GM18907 (cell line): Measurements from ENCODE around the gene PLCL1.
A peak's percentile ranks its signal among the peaks of the same experiment; 100 is the strongest.
"Not testable (repeated sequence)": the region's sequence is repeated elsewhere in the genome, so short reads cannot be mapped to it uniquely, and the experiment has no call there.

Experiments
- ATAC-seq: cut with Tn5 transposase; IDR thresholded peaks from one replicate; pipeline ENCODE4 v1.9.1; 2021; ENCODE audit warnings: mild to moderate bottlenecking, moderate library complexity; ENCODE audit not compliant: unreplicated experiment

Gene PLCL1

DNA sequence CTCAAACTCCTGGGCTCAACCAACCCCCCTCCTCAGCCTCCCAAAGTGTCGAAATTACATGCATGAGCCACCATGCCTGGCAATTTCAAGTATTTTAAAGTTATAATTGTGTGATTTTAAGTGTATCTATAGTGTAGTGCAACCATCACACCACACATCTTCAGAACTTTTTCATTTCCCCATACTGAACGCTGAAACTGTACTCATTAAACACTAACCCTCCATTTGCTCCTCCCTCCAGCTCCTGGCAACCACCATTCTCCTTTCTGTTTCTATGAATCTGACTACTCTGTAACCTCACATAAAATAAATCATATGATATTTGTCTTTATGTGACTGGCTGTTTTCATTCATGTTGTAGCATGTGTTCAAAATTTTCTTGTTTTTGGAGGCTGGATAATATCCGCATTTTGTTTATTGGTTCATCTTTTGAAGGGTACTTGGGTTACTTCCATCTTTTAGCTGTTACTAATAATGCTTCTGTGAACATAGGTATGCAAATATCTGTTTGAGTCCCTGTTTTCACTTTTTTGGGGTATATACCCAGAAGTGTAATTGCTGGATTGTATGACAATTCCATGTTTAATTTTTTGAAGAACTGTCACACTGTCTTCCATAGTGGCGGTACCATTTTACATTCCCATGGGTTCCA is 188.2 kb downstream of the PLCL1 start:
- ATAC-seq, result peak; percentile 81

DNA sequence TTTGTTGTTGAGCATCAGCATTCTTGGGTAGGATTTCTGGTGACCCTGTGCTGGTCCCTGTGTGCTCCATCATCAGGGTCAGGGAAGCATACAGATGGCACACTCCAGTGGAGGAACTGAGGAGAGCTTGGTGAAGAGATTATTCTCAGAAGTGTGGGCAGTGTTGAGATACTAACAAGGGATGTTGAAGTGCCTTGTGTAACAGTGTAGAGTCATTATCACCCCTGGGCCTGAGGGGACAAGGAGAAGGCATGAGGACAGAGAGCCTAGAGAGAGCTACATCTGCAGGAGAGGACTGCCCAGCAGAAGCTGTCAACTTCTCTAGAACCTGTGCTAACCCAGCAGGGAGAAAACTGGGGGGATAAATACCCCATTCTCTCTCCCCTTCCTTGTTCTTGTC is 189.0 kb downstream of the PLCL1 start:
- no peak for ATAC-seq

DNA sequence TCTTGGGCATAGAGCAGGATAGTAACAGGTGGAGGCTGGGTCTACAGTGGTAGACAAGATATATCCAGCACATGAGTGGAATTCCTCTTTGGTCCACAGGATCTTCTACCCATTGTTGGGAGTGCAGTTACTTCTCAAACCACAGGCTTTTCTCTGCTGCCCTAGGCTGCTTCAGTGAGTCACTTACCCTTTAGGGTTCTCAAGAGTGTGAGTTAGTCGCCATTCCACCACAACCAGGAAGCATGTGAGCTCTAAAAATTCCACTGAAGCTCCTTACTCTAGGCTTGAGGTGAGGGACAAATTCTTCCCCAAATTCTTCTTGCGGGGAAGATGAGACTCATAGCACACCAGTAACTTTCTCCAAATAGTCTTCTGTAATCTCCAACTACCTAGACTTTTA is 189.4 kb downstream of the PLCL1 start:
- no peak for ATAC-seq

DNA sequence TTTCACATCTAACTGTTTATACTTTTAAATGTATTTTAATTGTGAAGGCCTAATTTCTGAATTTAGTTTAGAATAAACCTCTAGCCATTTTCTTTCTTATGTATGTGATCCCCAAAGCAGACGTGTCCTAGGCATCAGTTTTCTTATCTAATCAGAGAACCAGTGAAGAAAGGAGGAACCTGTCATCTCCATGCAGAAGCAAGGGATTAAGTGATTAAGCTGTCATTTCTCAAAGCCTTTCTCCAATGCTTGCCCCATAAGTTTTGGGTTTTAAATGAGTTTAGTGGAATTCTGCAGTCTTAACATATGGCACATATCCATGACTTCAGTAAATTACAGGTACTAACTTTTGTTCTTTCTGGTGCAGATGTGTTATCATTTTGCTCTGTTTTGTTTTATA is 190.4 kb downstream of the PLCL1 start:
- no peak for ATAC-seq

DNA sequence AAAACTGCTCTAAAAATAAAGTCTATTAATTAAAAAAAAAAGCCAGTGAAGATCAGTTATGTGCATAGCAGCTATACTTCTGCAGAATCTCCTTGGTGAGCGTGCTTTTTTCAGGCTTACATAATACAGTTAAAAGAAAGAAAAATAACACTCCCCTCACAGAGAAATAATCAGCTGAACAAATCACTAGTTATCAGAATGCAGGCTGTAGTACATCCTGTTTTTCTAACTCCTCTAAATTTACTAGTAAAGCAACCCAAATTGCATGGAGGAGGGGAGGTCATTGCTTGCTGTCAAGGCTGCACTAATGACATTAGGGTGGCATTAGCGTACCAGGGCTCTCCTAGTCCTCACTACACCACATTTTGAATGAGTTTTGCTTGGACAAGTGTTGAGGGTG is 192.2 kb downstream of the PLCL1 start:
- ATAC-seq, result no peak

DNA sequence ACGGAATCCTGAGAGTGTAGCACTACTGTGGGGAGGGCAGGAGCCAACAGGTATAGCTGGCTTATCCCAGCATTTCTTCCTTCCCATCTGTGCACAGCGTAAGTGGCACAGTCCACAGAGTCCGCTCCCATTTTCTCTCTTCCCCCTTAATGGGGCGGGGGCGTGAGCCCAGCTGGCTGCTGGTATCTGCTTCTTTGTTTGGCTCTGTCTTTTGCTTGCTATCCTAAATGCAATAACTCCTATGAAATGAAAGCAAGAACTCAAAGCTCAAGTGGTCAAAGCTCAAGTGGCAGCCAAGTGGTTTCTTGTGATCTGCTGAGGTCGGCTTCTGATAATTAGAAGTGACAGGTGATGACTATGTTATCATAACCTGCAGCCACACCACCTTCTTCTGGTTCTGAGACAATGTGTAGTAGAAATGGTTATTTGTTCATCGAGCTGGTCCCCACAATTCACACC is 192.7 kb downstream of the PLCL1 start:
- no peak for ATAC-seq

DNA sequence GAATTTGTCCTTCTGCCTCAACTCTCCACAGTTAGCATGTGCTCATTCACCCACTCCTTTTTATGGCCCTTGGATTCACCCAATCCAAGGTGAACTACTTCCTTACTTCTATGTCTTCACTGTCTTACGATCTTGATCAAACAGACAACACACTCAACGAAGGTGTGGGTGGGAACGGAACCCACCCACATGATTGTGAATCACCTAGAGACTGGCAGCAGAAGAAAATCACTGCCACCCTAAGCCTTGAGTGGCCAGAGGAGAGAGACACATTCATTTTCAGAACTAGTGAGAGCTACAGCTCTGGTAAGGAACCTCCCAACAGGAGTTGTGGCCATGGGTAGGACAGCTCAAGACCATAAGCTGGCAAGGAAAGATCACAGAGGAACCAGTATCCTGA is 194.3 kb downstream of the PLCL1 start:
- no peak for ATAC-seq

DNA sequence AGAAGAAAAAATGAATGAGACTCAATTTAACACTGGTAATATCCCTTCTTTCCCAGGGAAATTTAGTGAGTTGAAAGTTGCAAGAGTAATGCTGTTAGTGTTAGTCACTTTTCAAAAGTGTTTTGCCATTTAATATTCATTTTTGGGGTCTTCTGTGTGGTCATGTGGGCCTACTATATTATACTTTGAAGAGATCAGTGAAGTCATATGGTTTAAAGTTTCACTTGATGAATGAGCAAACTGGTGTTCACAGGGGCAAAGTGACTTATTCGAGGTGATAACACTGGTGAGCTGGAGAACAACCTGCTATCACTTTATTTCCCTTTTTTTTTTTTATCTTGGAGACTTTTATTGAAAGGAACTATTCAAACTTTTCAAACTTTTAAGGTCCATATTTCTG is 196.0 kb downstream of the PLCL1 start:
- ATAC-seq, result no peak

DNA sequence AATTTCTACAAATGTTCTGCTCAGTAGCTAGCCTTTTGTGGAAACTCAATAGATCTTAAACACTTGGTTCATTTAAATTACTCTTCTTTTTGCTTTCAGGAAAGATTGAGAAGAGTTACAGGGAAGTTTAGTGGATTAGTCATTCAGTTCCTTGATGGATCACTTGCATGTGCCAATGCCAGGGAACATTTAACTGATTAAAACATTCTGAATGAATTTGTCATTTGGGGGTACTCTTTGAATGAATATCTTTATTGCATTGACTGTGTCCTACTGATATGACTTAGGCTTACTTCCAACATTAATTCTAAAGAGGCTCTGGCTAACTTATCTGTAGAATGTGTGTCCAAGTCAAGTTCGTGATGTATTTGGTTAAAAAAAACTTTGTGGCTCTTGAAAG is 199.8 kb downstream of the PLCL1 start:
- ATAC-seq, result no peak

DNA sequence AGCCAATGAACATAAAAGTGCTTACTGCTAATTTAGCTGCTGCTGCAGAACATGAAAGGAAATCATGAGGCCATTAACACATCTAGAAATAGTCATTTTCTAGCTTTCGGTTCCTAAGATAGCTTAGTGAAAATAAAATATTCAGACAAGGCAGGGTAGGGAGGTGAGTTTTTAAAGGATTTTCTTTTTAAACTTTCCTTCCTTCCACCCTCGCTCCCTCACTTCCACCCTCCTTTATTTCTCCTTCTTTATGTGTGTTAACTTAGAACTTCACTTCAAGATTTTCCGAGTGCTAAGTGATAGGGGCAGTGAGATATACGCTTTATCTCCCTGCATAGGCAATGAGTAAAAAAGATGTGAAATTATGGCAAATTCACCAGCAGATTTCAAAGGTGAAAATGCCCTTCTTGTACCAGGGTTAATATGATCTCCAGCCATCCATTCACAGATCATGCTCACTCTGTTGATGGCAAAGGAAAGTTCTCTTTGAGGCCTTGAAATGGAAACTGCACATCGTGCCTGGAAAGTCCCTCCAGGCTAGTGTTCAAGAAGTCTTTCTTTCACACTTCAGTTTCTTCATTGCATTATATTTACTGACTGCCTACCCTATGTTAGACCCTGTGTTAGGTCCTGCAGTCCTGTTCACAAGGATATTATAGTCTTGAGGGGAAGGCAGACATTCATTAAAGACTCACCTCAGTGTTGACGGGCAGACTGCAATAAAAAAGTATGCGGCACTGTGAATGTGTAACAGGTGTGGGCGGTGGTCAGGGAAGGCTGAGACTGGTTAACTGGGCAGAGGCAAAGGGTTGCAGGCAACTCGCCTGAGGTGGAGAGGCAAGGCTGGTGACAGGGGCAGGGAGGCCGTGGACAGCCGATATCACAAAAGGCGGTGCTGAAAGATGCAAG is 200.8 kb downstream of the PLCL1 start:
- peak; percentile 85 for ATAC-seq

DNA sequence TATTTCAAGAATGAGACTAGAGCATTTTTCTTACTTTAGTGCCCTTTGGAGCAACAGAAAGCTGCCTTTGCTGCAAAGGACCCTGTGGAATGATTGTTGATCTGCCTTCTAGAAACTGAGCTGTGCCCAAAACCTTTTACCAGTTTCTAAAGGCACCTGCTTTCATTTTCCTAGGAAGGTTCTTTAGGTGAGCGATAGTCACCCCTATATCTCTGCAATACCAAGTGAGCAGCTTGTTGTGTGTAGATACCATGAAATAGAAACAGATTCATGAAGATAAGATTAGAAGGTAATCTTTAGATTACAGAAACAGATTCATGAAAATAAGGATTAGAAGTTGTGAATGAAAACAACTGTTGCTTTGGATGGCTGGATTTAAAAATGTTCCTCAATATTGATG is 202.3 kb downstream of the PLCL1 start:
- no peak for ATAC-seq

DNA sequence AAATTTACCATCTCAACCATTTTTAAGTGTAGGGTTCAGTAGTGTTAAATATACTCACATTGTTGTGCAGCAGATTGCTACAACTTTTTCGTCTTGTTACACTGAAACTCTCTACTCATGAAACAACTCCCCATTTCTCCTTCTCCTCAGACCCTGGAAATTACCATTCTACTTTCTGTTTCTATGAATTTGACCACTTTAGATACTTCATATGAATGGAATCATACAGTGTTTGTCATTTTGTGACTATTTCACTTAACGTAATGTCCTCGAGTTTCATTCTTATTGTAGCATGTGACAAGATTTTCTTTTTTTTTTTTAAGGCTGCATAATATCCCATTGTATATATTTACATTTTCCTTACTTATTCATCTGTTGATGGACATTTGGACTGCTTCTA is 203.8 kb downstream of the PLCL1 start:
- ATAC-seq, result no peak

DNA sequence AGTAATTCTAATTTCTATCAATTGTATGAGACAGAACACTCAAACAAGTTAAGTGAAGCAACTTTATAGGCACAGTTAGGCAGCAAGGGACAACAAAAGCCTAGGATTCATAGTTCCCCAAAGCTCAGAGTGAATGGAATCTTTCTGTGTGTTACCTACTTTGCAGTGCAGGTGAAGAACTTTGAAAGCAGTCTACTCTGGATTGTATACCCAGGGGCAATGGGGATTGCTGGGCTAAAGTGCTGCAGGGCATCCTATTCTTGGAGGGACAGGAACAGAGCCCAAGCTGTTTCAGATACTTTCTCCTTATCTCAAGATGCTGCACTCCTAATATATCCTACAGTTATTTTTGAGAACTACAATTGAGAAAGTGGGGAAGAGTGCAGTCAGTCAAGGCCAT is 207.6 kb downstream of the PLCL1 start:
- ATAC-seq, result no peak

DNA sequence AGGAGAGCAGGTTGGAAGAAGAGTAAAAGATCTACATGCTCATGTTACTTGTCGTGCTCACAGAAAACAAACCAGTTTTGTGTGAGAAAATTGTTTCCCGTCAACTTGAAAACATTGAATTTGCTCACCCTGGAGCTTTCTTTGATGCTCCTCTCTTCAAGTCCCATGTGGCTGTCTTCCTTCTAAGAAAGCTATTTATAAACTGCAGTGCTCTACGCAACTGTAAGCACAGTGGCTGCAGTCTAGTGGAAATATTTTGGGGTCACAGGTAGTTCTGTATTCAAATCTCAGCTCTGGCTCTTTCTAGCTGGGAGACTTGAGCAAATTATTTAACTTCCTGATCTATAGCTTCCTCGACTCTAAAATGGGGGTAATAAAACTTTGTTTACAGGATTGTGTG is 211.8 kb downstream of the PLCL1 start:
- no peak for ATAC-seq

DNA sequence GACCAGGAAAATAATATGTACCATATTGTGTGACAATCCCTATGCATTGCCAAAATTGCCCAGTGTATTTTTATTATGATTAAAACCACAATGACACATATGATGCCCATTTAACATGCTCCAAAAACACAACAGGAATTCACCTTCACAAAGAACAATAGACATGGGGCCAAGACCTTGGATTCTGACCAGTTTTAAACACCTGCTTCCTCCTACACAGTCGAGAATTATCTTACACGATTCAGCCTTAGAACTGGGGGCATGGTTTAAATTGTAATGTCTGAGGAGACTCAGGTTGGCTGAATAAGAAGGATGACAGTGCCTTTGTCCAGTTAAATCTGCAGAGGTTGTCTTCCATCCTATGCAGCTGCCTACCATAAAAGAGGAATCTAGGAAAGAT is 212.7 kb downstream of the PLCL1 start:
- ATAC-seq, result no peak

DNA sequence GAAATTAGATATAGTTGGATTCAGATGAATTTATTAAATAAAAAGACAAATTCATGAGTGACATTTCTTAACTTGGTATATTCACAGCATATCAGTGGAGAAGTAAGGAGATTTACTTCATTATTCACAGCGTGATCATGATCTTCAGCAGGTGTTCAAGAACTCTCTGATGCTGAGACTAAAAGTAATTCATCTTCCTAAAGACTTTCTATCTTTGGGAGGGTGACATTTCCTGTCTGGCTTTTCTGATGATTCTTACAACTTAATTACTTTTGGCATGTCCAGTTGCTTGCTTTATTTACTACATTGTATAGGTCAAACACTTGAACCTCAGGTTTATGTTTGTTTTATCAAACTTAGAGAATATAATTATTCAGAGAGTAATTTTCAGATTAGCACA is 224.6 kb downstream of the PLCL1 start:
- no peak for ATAC-seq

DNA sequence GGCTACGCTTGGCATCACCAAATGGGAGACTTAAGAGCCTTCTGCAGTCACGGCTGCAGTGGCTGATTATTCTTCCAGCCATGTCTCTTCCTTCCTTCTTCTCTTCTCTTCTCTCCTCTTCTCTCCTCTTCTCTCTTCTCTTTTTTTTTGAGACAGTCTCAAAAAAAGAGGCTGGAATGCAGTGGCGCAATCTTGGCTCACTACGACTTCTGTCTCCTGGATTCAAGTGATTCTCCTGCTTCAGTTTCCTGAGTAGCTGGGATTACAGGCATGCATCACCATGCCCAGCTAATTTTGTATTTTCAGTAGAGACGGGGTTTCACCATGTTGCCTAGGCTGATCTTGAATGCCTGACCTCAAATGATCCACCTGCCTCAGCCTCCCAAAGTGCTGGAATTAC is 225.2 kb downstream of the PLCL1 start:
- ATAC-seq, result not testable (repeated sequence)

DNA sequence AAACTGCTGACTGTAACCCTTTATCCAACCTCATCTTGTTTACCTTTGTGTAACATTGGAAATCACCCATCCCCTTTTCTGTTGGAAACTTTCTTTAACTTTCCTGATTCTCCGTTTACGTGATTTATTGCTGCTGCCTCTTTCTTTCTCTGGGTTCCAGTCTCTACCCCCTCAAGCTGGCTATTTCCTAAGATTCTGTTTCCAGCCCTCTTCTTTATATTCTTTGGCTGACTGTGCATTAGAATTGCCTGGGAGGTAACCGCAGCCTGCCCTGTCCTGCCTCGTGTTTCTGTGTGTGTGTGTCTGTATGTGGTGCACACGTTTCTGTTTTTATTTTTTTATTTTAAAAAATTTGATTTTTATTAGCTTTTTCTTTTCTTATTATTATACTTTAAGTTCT is 229.2 kb downstream of the PLCL1 start:
- ATAC-seq, result no peak

DNA sequence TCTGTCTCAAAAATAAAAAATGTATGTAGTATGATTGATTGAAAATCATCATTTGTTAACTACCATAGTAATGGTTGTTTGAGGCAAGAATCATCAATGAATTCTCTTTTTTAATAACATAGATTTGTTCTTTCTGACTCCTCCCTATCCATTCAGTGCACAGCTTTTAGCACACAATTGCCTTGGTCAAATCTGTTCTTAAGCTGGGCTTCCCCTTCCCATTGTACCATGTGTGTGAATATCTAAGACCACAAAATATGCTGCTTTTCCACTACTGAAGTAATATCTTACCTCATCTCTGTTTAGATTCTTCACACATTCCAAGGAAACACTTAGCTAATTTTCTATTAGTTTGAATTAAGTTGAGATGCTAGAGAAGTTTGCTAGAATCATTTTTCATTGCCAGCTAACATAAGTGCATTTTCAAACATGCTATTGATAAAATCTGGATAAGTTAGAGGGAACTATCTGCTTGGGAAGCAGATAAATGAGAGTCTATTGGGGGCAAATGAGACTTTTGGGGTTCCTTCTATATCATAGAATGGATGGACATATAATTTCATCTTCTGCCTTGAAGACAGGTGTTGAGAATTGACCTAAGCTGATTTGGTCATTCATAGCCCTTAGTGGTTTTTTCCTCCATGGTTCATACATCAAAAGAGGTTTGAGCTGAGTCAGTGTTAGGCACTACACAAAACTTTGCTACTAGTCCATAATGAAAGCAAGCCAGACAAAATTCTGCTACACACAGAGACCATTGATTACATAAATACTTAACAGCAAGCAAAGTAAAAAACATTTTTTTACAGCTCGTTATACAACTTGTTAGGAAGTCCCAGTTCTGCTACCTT is 231.9 kb downstream of the PLCL1 start:
- peak; percentile 79 for ATAC-seq

DNA sequence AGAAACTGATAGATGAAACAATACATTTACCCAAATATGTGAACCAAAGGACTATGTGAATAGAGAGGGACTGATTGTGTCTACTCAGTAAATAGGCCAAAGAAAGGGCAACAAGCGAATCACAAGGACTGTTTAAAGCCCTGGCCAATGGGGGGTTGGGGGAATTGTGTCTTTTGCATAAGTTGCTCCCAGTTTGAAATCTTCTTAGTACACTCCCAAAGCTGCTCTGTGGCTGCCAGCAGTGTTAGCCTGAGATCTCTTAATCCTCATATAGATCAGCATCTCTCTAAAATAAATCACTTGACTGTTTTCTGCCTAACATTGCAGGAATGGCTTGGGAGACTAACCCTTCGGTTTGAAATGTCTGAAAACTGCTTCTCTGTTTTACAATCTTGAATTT is 236.4 kb downstream of the PLCL1 start:
- no peak for ATAC-seq

DNA sequence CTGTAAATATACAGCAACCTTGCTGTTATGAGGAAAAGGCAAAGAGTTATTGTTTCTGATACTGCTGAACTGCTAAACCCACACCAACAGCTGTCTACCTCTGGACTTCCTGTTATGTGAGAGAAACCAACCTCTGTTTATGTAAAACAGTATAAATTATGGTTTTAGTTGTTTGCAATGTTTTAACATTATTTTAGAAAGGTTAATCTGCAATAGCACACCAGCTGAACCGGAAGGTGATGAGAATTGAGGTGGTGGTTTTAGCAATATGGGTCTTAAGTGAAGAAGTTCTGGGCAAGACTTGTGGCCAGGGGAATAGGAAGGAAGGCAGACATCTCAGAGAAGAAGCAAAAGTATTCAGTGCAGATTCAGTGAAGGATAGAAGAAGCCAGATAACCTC is 237.8 kb downstream of the PLCL1 start:
- ATAC-seq, result peak; percentile 84
